NCI-H460 (cell line): Measurements from ENCODE around the gene SEC24D. TPM values are rescaled to one million over a fixed set of nuclear protein-coding genes. Genes with fewer than 3 reads are reported as not detected.

Source experiments
- DNase-seq: peaks from one replicate; pipeline ENCODE4 v3.0.0-alpha.2; 2016; ENCODE audit warnings: low read depth; ENCODE audit errors: extremely low read depth
- total RNA-seq: library from RNA; depleted of rRNA; stranded (reverse); fragments of >200 nt; shearing (Covaris generic); gene quantifications from 2 replicates; pipeline ENCODE4 v1.2.3, GENCODE V29; 2014

SEC24D gene
- total RNA-seq, 1 experiment from 2014 or later = 25.6 TPM

DNA sequence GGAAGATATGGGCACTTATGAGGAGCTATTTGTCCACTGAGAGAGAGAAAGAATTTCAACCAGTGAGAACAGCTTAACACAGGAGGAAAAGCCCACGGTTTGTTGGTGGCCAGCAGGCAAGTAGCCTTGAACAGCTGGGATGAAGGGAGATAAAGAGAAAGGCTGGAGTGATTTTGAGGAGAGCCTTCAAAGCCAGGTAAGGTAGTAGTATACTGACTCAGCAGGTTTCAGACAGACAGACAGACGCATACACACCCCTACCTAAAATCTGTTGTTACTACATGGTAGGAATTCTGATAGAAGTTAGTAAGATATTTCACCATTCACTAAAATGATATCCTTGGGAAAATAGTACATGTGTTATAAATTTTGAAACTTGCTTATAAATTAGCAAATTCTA is 60.5 kb downstream of the SEC24D start:
- no peak for DNase-seq

DNA sequence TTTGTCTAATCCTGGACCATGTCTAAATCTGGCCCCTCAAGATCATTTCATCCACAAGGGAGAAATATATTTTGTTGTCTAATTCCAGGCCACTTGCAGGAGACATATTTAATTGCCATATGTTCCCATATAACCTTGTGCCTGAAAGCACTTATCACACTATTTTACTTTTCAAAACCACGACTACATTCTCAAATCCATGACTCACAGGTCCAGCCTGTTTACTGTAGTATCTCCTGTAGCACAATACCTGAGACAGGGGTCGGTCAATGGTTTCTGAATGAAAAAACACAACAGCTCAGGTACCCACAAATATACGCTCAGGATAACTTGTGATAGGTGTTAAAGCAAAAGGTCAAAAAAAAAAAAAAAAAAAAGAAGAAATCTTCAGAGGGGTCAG is 60.9 kb downstream of the SEC24D start:
- DNase-seq = no peak

DNA sequence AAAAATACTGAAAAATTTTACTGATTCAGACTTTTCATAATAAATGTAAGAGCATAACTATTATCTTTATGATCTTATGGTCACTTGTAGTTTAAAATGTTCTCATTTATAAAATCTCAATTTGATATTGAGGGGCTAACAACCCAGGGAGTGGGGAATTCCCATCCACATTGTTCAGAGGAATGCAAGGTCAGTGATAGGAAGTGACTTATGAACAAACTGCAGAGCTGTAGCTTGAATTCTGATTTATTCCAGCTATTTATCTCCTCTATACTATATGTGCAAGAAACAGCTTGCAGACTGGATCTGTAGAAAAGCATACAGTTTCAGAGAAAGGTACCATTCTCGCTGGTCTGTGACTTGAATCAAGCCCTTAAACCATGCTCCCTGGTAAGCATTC is 61.6 kb downstream of the SEC24D start:
- no peak for DNase-seq

DNA sequence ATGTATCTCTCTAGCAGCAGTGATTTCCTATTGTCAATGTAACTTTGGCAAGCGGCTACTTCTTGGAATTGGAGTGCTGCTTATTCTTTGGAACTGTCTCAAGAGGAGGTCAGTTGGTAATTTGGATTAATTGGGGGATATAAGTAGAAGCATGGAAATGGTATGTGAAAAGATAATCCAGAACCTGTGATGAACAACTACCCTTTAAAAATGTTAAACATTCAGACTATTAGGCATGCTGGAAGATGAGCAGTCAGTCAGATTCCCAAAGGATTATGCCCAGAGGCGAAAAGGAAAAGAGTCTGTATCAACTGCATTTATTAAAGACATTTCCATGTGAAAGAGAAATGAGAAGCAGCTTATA is 62.5 kb downstream of the SEC24D start:
- DNase-seq = no peak

DNA sequence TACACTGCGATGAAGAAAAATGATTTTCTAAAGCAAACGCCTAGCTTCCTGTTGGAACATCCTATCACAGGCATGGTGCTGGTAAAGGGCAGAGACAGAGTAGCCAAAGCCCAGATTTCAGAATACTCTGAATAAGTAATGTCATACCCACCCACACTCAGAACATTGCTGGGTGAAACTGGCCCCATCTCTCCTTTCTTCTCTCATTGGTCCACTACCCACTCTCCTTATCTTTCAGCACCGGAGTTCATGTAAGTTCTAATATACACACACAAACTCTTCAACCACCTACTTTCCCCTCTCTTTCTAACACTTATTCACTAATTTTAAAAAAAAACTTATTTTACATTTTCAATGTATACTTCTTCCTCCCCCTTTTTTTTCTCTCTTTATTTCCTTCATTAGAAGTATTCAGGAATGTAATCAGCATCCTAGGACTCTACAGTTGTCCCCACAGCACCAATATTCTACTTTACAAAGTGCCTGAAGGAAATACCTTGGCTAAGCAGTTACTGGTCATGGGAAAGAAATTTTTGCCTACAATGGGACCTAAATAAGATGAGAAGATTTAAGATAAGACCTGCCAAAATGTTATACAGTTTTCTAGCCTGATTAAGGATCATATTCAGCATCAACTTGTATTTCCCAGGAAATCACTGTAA is 63.0 kb downstream of the SEC24D start:
- DNase-seq = no peak

DNA sequence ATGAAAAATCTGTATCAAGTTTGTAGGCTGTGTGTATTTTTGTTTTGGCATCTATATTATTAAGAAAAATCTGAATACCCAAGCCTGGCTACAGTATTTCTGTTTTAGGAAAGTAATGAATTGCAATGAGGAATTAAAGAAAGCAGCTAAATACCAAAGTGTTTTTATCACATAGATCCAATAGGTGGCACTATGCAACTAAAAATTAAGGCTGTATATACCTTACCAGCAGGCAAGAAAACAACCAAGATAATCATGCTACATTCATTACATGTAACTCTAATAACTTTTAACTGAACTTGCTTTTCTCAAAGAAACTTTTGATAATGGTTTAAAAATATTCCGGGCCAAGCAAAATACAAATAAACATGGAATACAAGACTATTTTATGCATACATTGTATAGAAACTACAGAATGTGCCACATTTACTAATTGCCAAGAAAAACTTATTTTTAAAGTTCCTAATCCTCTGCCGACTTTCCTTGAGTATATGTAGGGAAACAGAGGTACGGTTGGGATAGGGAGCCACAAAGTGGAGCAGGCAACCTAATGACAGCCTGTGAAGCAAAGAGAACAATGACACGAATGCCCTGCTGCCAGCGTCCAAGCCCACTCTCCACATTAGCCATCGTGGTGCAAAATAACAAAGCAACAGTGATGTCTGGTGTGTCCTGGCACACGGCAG is 63.7 kb downstream of the SEC24D start:
- peak; percentile 27 for DNase-seq

DNA sequence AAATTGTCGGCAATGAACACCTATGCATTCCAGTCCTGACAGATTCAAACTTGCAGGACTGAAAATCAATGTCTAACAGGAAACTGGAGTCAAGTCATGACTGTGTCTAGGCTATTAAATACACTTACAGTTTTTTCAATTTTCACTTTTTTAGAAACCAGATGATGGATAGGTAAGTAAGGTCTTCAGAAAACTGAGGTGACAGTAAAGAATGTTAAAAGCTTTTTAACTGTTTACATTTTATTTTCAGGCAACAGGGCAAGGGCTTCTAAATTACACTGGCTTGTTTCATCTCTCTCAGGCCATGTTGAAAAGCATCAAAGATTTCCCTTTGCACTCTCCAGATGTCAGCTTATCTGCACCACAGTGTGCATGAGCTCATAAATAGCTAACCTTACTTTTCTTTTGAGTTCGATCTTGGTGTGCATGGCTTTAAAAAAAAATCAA is 65.2 kb downstream of the SEC24D start:
- DNase-seq = no peak

DNA sequence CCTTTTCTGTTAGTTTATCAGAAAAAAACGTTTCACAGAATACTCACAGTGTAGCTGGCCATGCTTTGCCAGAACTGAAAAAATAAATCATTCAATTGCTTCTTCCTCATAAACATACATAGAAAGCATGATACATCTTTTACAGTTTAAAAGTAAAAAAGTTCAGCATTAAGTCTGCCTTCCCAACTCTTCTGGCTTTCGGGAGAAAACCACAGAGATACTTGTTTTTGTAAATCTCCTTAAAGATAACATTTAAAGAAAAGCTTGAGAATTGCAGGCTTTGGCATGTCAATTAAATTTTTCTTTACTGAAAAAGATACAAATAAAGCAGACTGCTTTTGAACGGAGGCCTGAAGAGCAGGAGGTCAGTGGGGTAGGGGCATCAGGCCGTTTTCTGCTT is 66.8 kb downstream of the SEC24D start:
- DNase-seq = no peak

DNA sequence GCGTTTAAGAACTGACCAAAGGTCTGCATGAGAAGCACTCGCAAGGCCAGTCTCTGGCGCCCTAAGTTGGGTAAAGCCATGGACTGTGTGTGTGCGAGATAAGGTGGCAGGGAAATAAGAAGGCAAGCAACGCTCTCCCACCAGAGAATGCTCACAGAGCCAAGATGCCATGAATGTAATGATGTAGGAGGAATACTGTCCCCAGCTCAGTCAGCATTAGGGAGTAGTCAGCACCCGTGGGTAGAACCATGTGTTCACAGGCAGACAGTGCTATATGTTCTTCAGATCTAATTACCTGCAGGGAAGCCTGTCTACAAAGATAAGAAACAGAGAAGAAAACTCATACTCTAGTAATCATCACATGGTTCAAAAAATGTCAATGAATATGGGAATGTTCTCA is 68.8 kb downstream of the SEC24D start:
- no peak for DNase-seq

DNA sequence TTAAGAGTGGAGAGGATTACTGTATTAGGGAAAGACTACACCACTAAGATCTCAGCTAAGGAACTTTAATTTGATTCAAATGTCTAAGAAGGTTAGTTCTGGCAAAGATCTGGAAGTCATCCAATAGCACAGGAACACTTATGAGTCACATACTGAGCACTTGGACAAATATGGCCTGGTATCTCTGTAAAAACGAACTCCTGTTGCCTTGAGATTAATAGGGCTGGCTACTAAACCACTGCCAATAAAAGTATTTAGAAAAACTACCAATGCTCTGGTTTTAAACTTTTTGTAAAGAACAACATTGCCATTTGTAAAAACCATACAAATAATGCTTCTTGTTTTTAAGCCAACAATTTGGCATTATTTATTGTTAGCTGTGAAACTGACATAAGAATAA is 70.5 kb downstream of the SEC24D start:
- DNase-seq = no peak

DNA sequence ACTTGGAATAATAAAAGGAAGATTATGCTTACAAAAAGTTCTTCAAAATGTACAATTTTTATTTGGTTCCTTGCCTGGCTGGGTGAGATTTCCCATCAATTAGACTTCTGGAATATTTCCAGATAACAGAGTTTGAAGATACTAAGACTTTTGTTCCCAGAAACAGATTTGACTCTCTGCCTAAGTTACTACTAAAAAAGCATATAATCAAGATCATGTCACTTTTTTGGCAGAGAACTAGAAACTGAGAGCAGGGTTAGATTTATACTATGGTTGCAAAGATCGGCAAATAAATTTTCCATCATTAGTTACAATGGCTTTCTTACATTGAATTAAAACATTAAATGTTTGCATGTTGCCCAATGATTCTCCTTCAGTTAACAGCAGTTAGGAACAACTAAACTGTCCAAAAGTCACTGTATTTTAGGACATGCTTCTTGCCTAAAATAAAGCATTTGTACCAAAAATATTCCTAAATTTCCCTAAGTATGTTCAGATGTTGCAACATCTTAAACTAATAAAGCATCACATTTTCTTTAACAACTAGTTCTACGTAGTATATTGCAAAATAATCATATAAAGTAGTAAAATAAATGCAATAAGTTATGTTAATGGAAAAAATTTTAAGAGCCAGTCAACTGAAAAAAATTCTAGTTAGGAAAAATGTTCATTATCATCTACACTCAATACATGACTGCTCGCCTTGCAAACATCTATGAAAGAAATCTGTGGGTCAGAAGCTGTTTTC is 73.0 kb downstream of the SEC24D start:
- no peak for DNase-seq

DNA sequence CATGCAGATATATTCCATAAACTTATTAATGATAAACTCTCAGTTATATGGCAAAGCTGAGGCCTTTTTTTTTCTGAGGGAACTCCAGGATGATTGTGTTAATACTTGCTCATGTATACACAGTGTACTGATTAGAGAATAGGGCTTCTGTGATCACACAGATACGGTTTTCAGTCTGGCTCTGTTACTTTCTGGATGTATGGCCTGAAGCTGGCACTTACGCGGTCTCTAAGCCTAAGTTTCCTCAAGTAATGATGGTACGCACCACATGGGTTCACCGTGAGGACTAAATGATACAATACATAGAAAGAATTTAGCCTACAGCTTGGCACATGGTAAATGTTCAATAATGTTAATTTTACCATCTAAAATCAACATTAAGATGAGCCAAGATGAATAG is 73.8 kb downstream of the SEC24D start:
- DNase-seq = no peak

DNA sequence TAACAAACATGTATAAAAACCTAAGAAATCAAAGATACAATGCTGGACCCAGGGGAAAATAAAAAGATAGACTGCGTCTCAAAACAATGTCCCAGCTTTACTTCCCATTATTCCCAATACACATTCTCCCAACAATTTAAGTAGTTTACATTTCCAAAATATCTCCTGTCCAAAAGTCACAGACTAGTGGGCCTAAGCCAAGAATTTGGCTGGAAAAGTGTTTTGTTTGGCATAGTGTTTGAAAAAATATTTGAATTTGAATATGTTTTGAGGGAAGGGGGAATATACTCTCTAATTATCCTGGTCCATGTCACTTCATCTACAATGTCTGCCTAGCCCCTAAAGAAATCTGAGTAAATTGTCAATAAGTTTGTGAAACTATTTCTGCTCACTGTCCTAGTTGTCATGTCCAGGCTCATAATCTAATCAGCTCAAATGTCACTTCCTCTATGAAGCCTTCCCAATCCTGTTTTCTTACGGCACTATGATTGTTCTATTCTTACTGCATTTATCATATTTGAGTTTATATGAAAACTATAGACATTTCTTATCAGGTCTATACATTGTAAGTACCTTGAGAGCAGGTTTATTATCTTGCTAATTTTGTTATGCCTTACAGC is 74.4 kb downstream of the SEC24D start:
- no peak for DNase-seq

DNA sequence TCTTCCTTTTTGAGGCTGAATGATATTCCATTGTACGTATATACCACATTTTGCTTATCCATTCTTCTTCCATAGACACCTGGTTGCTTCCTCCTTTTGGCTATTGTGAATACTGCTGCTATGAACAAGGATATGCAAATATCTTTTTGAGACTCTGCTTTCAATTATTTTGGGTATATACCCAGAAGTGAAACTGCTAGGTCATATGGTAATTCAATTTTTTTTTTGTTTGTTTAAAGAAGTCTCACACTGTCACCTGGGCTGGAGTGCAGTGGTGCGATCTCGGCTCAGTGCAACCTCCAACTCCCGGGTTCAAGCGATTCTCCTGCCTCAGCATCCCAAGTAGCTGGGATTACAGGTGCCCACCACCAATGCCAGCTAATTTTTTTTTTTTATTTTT is 75.4 kb downstream of the SEC24D start:
- DNase-seq = no peak

DNA sequence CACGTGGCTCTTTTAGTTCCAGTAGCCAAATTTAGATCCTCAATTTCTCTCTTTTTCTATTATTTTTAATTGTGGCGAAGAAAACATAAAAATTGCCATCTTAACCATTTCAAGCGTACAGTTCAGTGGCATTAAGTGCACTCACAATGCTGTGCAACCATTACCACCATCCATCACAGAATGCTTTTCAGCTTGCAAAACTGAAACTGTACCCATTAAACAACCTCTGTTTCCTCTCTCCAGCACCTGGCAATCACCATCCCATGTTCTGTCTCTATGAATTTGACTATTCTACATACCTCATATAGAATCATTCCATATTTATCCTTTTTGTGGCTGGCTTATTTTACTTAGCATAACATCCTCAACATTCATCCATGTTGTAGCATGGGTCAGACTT is 75.8 kb downstream of the SEC24D start:
- no peak for DNase-seq

DNA sequence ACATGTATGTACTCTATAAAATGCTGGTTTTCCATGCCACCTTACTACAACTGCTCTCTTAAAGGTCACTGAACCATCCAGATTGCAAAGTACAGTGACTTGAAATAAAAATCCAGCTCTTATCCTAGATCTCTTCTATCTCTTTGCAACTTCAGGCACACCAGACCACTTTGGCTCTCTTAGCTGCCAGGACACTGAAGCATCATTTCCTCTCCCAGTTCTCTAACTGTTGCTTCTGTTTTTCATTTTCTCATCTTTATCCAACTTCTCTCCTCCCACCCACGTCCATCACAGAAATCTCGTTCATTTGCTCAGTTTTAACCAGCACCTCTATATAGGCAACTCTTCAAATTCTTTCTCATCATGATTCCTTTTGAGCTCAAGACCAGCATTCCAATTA is 76.4 kb downstream of the SEC24D start:
- DNase-seq = no peak

DNA sequence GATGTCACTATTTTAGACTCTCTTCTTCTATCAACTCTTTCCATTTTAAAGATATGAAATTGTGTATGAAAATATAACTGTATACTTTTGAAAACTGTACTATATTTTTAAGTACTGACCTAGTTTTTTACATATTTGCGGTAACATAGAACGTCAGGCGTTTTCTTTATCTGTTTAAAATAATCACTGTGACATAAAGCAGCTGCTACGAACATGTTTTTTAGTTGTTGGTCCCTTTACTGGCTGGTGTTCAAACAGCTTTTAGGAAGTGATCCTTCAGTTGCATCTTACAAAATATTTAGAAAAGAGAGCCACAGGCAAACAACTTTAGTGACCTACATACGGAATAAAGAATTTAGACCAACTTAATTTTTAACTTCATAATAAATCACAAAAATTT is 77.6 kb downstream of the SEC24D start:
- no peak for DNase-seq

DNA sequence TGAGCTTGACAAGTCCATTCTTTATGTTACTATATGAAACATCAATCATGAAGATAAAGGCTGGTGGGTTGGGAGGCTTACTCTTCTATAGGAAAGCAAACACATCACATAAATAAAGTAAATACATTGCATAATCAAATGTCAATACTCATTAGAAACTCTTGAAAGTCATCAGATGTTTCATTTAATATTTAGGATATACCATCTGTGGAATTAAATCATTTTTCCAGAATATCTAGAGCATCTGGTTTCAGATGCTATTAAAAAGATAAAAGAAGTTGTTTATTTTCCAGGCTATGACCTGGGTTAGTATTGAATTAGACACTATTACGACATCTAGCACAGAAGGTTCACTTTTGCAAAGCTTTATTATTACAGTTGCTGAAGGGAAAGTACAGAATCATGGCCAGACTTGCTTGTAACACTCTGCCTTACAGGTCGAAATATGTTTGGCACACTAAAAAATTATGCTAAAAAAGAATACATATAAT is 78.1 kb downstream of the SEC24D start:
- DNase-seq = no peak

DNA sequence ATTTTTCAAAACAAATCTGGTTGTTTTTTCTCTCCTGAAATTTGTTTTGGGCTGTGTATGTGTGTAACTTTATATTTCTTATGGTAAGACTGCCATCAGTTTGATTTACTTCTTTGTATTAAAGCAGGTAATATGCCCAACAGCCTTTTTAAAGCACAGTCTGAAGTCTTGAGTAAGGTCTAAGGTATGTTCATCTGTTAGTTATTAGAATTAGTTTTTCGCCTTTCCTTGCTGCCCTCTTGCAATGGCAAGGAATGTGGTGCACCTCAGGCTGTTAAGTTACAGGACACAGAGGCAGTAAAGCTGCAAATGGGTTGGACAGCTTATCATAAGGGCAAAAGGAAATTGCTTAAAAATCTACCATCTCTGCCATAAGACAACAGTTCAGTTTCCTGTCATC is 79.0 kb downstream of the SEC24D start:
- no peak for DNase-seq

DNA sequence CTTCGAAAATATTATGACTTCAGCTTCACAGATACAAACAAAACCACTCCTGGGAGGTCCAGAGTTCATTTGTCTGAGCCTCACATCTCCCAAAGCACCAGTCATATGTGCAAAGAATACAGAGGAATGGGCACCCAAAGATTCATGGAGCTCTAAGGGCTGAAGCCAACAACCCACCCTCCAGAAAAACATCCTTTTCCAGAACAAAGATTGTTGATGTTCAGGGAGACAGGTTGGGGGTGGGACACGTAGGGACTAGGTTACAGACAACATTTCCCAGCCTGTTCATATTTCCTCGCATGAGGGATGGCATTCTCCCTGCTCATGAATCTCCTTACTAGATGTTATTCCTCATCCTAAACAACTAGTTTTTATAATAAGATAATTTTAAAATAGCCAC is 79.5 kb downstream of the SEC24D start:
- DNase-seq = no peak

DNA sequence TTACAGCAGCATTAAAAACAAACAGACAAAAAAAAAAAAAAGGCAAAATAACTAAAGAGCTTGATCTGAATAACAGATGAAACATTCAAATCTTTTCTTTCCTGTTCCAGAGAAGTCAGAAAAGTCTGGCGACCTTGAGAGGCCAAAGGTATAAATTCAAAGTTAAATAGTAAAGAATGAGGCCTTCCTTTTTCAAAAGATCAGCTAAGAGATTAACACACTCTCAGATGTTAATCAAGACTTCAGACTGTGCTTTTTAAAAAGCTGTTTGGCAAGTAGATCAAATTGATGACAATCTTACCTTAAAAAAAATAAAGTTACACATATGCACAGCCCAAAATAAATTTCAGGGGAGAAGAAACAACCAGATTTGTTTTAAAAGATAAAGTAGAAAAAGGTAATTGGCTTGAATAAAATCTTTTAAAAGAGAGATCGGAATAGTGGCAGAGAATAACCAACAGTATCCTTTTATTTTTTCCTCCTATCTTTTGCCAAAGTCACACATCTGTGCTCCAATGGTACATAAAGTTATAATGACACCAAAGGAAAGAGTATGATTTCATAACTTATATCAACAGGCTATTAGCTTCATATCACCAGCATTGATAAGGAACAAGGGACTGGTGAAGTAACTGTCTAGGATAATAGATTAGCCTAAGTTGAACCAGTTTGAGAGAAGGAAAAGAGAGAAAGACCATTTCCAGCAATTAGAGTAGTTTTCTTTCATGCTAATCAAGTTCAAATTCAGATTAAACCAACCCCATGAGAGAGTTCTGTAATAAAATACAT is 80.3 kb downstream of the SEC24D start:
- no peak for DNase-seq
